Hepatocyte (in vitro differentiated cells): Measurements from ENCODE around the gene LDLRAD3. TPM values are rescaled to one million over a fixed set of nuclear protein-coding genes. Genes with fewer than 3 reads are reported as not detected.

Experiments
- DNase-seq: peaks from one replicate; pipeline ENCODE4 v3.0.0-alpha.2; 2016; ENCODE audit warnings: low spot score
- H2AFZ ChIP-seq: fragments of 200-600 bp; sonication (generic); 2 replicates; pipeline ENCODE4 v1.6.0; 2016; ENCODE audit warnings: antibody characterized with exemption, mild to moderate bottlenecking
- H3K27ac ChIP-seq: fragments of 200-600 bp; sonication (generic); 2 replicates; pipeline ENCODE4 v1.5.1; 2016; ENCODE audit warnings: mild to moderate bottlenecking
- H3K27me3 ChIP-seq: fragments of 200-600 bp; sonication (generic); 2 replicates; pipeline ENCODE4 v1.6.1; 2016
- H3K36me3 ChIP-seq: fragments of 200-600 bp; sonication (generic); replicated peaks from 2 replicates; pipeline ENCODE4 v1.5.1; 2016; ENCODE audit warnings: low read depth; ENCODE audit not compliant: insufficient read depth
- H3K4me1 ChIP-seq: fragments of 200-600 bp; sonication (generic); 2 replicates; pipeline ENCODE4 v1.5.1; 2016; ENCODE audit warnings: mild to moderate bottlenecking, moderate library complexity; ENCODE audit not compliant: insufficient read depth
- H3K4me2 ChIP-seq: fragments of 200-600 bp; sonication (generic); 2 replicates; pipeline ENCODE4 v1.6.0; 2016
- H3K4me3 ChIP-seq: fragments of 200-600 bp; sonication (generic); 2 replicates; pipeline ENCODE4 v1.5.1; 2016; ENCODE audit warnings: mild to moderate bottlenecking
- H3K79me2 ChIP-seq: fragments of 200-600 bp; sonication (generic); 2 replicates; pipeline ENCODE4 v1.6.0; 2017; ENCODE audit warnings: mild to moderate bottlenecking
- H3K9me2 ChIP-seq: fragments of 200-600 bp; sonication (generic); replicated peaks from 2 replicates; pipeline ENCODE4 v1.6.0; 2017; ENCODE audit warnings: mild to moderate bottlenecking; ENCODE audit not compliant: insufficient read depth
- H3K9me3 ChIP-seq: fragments of 200-600 bp; sonication (generic); 2 replicates; pipeline ENCODE4 v1.5.1; 2016; ENCODE audit warnings: low read depth, mild to moderate bottlenecking
- H4K20me1 ChIP-seq: fragments of 200-600 bp; sonication (generic); 2 replicates; pipeline ENCODE4 v1.6.0; 2016; ENCODE audit warnings: mild to moderate bottlenecking; ENCODE audit not compliant: insufficient read depth, poor library complexity, severe bottlenecking
- CTCF ChIP-seq: fragments of 200-600 bp; sonication (generic); IDR thresholded peaks from 2 replicates; pipeline ENCODE4 v1.5.1; 2016; ENCODE audit warnings: antibody characterized with exemption, mild to moderate bottlenecking; ENCODE audit not compliant: poor library complexity
- EZH2 ChIP-seq: fragments of 200-600 bp; sonication (generic); IDR thresholded peaks from 2 replicates; pipeline ENCODE4 v1.6.1; 2016; ENCODE audit warnings: antibody characterized with exemption, mild to moderate bottlenecking, borderline replicate concordance
- EZH2phosphoT487 ChIP-seq: fragments of 200-600 bp; sonication (generic); IDR thresholded peaks from one replicate; pipeline ENCODE4 v1.6.1; 2018; ENCODE audit warnings: antibody characterized with exemption, mild to moderate bottlenecking, low read depth, moderate library complexity; ENCODE audit not compliant: unreplicated experiment, severe bottlenecking
- WGBS: methylation state at CpG from one replicate; pipeline ENCODE4 v1.1.6; 2016; ENCODE audit warnings: low lambda C conversion rate; ENCODE audit errors: missing lambda C conversion rate; 5-methylcytosine and 5-hydroxymethylcytosine counted together
- polyA plus RNA-seq: library from polyadenylated mRNA; unstranded; fragments of >200 nt; fragmentation: Nextera tagmentation; extraction: Ambion mirVana; gene quantifications from 2 replicates; pipeline ENCODE4 v1.2.1, GENCODE V29; 2016
- total RNA-seq: library from RNA; depleted of rRNA; stranded (reverse); fragments of >200 nt; gene quantifications from 2 replicates; pipeline ENCODE4 v1.2.3, GENCODE V29; 2014

LDLRAD3 gene
- total and polyA plus RNA-seq, 2 experiments from 2014 or later = 12.2 TPM

GRCh38 chr11:36086366-36086765, 142.5 kb downstream of the LDLRAD3 start:
- no peak overlapping the region for H3K4me2 ChIP-seq
- no peaks in the 10 kb centered on the region for H4K20me1 ChIP-seq
- H3K27ac ChIP-seq = no peak overlapping the region
- 72% methylated on average over 6 of the region's 6 CpGs for WGBS
- H3K4me1 ChIP-seq = peaks cover 2% of the 10 kb centered on the region
- no peaks in the 10 kb centered on the region for H3K79me2 ChIP-seq
- no peaks in the 10 kb centered on the region for H3K27me3 ChIP-seq
- no peak overlapping the region for H3K4me3 ChIP-seq
- H3K9me3 ChIP-seq = no peaks in the 10 kb centered on the region
- TF ChIP-seq EZH2 (no peak), EZH2phosphoT487 (no peak), CTCF (no peak)
- H2AFZ ChIP-seq = no peak overlapping the region
- no peak for DNase-seq
- no peaks in the 10 kb centered on the region for H3K9me2 ChIP-seq
- no peaks in the 10 kb centered on the region for H3K36me3 ChIP-seq

GRCh38 chr11:36088266-36088972, 144.6 kb downstream of the LDLRAD3 start:
- Histone ChIP-seq H3K27ac (no peak overlapping the region), H3K9me2 (no peaks in the 10 kb centered on the region)
- 64% methylated on average over 6 of the region's 6 CpGs for WGBS

GRCh38 chr11:36089920-36090319, 146.1 kb downstream of the LDLRAD3 start:
- Histone ChIP-seq H3K27ac (no peak overlapping the region), H3K36me3 (no peaks in the 10 kb centered on the region), H3K79me2 (no peaks in the 10 kb centered on the region), H3K27me3 (no peaks in the 10 kb centered on the region), H4K20me1 (no peaks in the 10 kb centered on the region), H3K4me3 (no peak overlapping the region), H3K9me2 (no peaks in the 10 kb centered on the region), H3K9me3 (no peaks in the 10 kb centered on the region), H3K4me2 (no peak overlapping the region), H2AFZ (no peak overlapping the region), H3K4me1 (peaks cover 20% of the 10 kb centered on the region)
- TF ChIP-seq EZH2phosphoT487 (no peak), CTCF (no peak), EZH2 (no peak)
- no peak for DNase-seq

More at GRCh38 chr11:36088266-36088972, 144.6 kb downstream of the LDLRAD3 start:
- no peak overlapping the region for H2AFZ ChIP-seq
- TF ChIP-seq EZH2 (no peak), EZH2phosphoT487 (no peak), CTCF (no peak)
- no peaks in the 10 kb centered on the region for H4K20me1 ChIP-seq
- H3K4me3 ChIP-seq = no peak overlapping the region
- no peak for DNase-seq
- H3K79me2 ChIP-seq = no peaks in the 10 kb centered on the region
- H3K36me3 ChIP-seq = no peaks in the 10 kb centered on the region
- H3K27me3 ChIP-seq = no peaks in the 10 kb centered on the region
- H3K9me3 ChIP-seq = no peaks in the 10 kb centered on the region
- peaks cover 20% of the 10 kb centered on the region for H3K4me1 ChIP-seq
- H3K4me2 ChIP-seq = no peak overlapping the region
